Upper lobe of left lung (tissue), 6 donors: ENCODE data around the gene PAK6. TPM values are rescaled to one million over a fixed set of nuclear protein-coding genes. Genes with fewer than 3 reads are reported as not detected.

Source experiments
- ATAC-seq, 2 donors: fragments of 200-7000 bp; cut with Tn5 transposase; one replicate each; pipeline ENCODE4 v1.9.1; 2022; ENCODE audit warnings: mild to moderate bottlenecking in 2 of 2, moderate library complexity in 2 of 2; ENCODE audit not compliant: low FRiP score in 2 of 2
- DNase-seq, 2 donors: peaks; one replicate each; pipeline ENCODE4 v3.0.0-alpha.2; 2019 to 2020
- H3K27ac ChIP-seq, 4 donors: fragments of 200-600 bp; sonication (generic); one replicate each; pipeline ENCODE4 v1.5.1; 2016 to 2019
- H3K27me3 ChIP-seq, 4 donors: fragments of 200-600 bp; sonication (generic); one replicate each; pipeline ENCODE4 v1.5.1; 2017 to 2019
- H3K36me3 ChIP-seq, 4 donors: fragments of 200-600 bp; sonication (generic); one replicate each; pipeline ENCODE4 v1.5.1; 2016 to 2019
- H3K4me1 ChIP-seq, 4 donors: fragments of 200-600 bp; sonication (generic); one replicate each; pipeline ENCODE4 v1.5.1; 2018 to 2019
- H3K4me3 ChIP-seq, 4 donors: fragments of 200-600 bp; sonication (generic); one replicate each; pipeline ENCODE4 v1.5.1; 2017 to 2019; ENCODE audit warnings: mild to moderate bottlenecking in 2 of 4, moderate library complexity in 1 of 4
- H3K9me3 ChIP-seq, 4 donors: fragments of 200-600 bp; sonication (generic); one replicate each; pipeline ENCODE4 v1.5.1; 2018 to 2019
- EP300 ChIP-seq, 4 donors: sonication (generic); formaldehyde crosslinking; IDR thresholded peaks; one replicate each; pipeline ENCODE4 v1.5.1; 2017; ENCODE audit warnings: antibody characterized with exemption in 4 of 4, control low read depth in 2 of 4
- POLR2A ChIP-seq, 4 donors: fragments of 450-650 bp; IDR thresholded peaks; one replicate each; pipeline ENCODE4 v1.5.1; 2016 to 2017; ENCODE audit warnings: antibody characterized with exemption in 4 of 4, mild to moderate bottlenecking in 2 of 4
- POLR2AphosphoS5 ChIP-seq, 2 donors: sonication (generic); formaldehyde crosslinking; IDR thresholded peaks; one replicate each; pipeline ENCODE4 v1.5.1; 2017; ENCODE audit warnings: antibody characterized with exemption in 2 of 2
- WGBS, 2 donors: methylation state at CpG; one replicate each; pipeline ENCODE4 v1.1.5; 2017 to 2018; 5-methylcytosine and 5-hydroxymethylcytosine counted together
- total RNA-seq, 6 donors: library from RNA; depleted of rRNA in 4 of 6; stranded (reverse); fragments of >200 nt in 4 of 6; gene quantifications; one replicate each; pipeline versions ENCODE4 v1.1.0 to v1.2.1, GENCODE V29; 2016 to 2021
- TF ChIP-seq, protein P1 (sequence below), 6 experiments: fragments of 450-650 bp in 4 of 6; fragments of 200-600 bp in 2 of 6; sonication (generic) in 2 of 6; IDR thresholded peaks; one replicate each; pipeline ENCODE4 v1.5.1; 2016 to 2019; ENCODE audit warnings: antibody characterized with exemption in 6 of 6
- donor health status: DM: no; HTN: no; CAD: no; lungs with moderate emphysema.
- donor health status: DM: no; HTN: yes; CAD: no; lungs with severe emphysema.

Gene PAK6
- total RNA-seq, 6 donors from 2014 or later, result 4.5 to 23.4 (median 15.0) TPM

DNA sequence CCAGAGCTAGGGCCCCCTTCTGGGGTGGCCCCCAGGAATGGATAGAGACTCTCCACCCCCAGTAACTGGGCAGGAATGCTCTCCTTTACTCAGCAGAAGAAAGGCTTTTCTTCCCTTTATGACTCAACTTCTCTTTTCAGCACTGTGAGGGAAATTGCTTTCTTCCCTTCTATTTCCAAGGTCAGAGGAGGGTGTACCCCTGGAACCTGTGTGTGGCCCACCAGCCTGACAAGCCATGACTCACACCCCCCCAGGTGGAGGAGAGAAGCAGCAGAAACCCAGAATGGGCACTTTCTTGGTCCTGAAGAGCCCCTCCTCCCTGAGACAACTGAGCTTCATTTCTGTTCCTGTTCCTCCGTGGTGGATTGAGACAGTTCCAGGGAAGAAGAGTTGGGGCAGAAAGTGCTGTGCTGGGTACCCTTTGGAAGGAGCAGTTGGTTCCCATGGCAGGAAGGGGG lies 46.7 kb downstream of the PAK6 start:
- Histone ChIP-seq H3K27me3 (peaks cover 0 to 35% (median 25%) of the 10 kb centered on the region in 4 donors), H3K4me3 (no peak overlapping the region), H3K27ac (no peak overlapping the region), H3K4me1 (peaks cover 27 to 37% (median 35%) of the 10 kb centered on the region in 4 donors), H3K9me3 (no peaks in the 10 kb centered on the region), H3K36me3 (peaks cover 0 to 12% (median 3%) of the 10 kb centered on the region in 4 donors)
- ATAC-seq, result no peak
- 27 to 40% methylated on average over 1 of the region's 1 CpG for WGBS, 2 donors
- DNase-seq, result no peak
- TF ChIP-seq POLR2AphosphoS5 (IDR thresholded peaks at IDR 0.05), result no peak
- TF ChIP-seq EP300 (IDR thresholded peaks at IDR 0.05), result no peak
- no peak for TF ChIP-seq POLR2A (IDR thresholded peaks at IDR 0.05)
- TF ChIP-seq, protein P1, sequence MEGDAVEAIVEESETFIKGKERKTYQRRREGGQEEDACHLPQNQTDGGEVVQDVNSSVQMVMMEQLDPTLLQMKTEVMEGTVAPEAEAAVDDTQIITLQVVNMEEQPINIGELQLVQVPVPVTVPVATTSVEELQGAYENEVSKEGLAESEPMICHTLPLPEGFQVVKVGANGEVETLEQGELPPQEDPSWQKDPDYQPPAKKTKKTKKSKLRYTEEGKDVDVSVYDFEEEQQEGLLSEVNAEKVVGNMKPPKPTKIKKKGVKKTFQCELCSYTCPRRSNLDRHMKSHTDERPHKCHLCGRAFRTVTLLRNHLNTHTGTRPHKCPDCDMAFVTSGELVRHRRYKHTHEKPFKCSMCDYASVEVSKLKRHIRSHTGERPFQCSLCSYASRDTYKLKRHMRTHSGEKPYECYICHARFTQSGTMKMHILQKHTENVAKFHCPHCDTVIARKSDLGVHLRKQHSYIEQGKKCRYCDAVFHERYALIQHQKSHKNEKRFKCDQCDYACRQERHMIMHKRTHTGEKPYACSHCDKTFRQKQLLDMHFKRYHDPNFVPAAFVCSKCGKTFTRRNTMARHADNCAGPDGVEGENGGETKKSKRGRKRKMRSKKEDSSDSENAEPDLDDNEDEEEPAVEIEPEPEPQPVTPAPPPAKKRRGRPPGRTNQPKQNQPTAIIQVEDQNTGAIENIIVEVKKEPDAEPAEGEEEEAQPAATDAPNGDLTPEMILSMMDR (IDR thresholded peaks at IDR 0.05), result no peak

DNA sequence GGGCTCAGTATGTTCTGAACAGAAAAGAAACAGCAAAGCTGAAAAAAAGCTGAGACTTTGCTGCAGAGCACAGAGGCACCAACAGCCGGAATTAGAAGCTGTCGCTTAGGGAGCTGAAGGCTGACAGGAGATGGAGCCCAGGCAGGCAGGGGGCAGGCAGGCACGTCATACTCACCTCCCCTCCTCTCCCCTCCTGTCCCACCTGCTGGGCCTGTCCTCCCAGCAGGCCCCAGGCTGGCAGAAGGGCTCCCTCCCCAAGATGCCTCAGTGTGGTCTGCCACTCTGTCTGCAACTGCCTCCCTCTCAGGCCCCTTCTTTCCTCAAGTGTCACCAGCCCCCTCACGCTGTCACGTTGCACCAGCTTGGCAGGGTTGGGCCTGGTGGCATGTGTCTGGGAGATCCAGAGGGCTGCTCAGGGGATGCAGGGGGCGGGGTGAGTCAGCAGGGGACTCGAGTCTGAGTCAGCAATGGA lies 47.2 kb downstream of the PAK6 start:
- no peak overlapping the region for H3K27ac ChIP-seq
- peaks cover 0 to 30% (median 24%) of the 10 kb centered on the region in 4 donors for H3K27me3 ChIP-seq
- no peaks in the 10 kb centered on the region for H3K9me3 ChIP-seq
- H3K4me1 ChIP-seq, result peaks cover 29 to 41% (median 39%) of the 10 kb centered on the region in 4 donors
- ATAC-seq, result no peak
- WGBS, 2 donors, result 82 to 89% methylated on average over 6 to 7 of the region's 7 CpGs
- TF ChIP-seq EP300 (IDR thresholded peaks at IDR 0.05), result no peak
- TF ChIP-seq POLR2AphosphoS5 (IDR thresholded peaks at IDR 0.05), result no peak
- TF ChIP-seq, protein P1 (IDR thresholded peaks at IDR 0.05), result no peak
- no peak for TF ChIP-seq POLR2A (IDR thresholded peaks at IDR 0.05)
- H3K36me3 ChIP-seq, result peaks cover 0 to 14% (median 3%) of the 10 kb centered on the region in 4 donors
- DNase-seq, result no peak
- no peak overlapping the region for H3K4me3 ChIP-seq

DNA sequence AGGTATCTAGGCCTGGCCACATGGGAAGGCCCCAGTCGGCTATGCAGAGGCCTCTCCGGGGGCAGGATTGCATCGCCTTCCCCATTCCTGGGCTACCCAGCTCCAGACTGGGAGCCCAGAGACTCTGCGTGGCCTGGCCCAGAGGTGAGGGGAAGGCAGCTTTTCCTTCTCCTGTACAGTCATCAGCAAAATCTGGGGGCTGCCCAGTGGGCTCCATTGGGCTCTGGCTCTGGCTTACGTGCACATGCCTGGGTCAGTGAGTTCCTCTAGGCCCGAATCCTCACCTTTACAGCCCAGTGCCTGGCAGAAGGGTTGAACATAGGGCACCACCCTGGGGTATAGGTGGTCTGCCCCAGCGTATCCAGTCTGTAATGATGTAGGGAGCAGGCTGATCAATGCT lies 47.9 kb downstream of the PAK6 start:
- peaks cover 24 to 42% (median 40%) of the 10 kb centered on the region in 4 donors for H3K4me1 ChIP-seq
- peaks cover 0 to 23% (median 18%) of the 10 kb centered on the region in 4 donors for H3K27me3 ChIP-seq
- no peaks in the 10 kb centered on the region for H3K9me3 ChIP-seq
- H3K36me3 ChIP-seq, result peaks cover 0 to 18% (median 3%) of the 10 kb centered on the region in 4 donors
- 98 to 100% methylated on average over 3 to 5 of the region's 7 CpGs for WGBS, 2 donors
- TF ChIP-seq EP300 (IDR thresholded peaks at IDR 0.05) (no peak), POLR2A (IDR thresholded peaks at IDR 0.05) (no peak), POLR2AphosphoS5 (IDR thresholded peaks at IDR 0.05) (no peak)
- TF ChIP-seq, protein P1 (IDR thresholded peaks at IDR 0.05), result no peak
- no peak for ATAC-seq
- DNase-seq, result no peak
- H3K4me3 ChIP-seq, result no peak overlapping the region
- H3K27ac ChIP-seq, result no peak overlapping the region

DNA sequence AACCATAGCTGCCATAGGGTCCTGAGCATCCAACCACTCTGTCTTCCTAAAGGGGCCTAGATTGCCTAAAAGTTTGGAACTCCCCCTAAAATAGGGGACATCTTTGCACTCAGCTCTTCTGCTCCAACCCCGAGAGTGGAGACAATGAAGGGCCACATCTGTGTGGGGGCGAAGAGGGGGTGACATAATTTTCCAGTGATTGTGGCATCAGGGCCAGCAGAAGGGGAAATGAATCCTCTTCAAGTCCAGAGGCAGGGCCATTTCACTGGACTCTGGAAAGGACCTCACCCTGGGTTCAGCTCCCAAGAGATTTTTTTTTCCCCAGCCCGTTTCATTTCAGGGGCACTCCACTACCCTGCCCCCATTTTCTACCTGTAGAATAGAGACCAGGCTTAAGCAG lies 48.6 kb downstream of the PAK6 start:
- ATAC-seq, result no peak
- TF ChIP-seq POLR2AphosphoS5 (IDR thresholded peaks at IDR 0.05), result no peak
- TF ChIP-seq, protein P1 (IDR thresholded peaks at IDR 0.05), result no peak
- no peak for TF ChIP-seq POLR2A (IDR thresholded peaks at IDR 0.05)
- TF ChIP-seq EP300 (IDR thresholded peaks at IDR 0.05), result no peak

DNA sequence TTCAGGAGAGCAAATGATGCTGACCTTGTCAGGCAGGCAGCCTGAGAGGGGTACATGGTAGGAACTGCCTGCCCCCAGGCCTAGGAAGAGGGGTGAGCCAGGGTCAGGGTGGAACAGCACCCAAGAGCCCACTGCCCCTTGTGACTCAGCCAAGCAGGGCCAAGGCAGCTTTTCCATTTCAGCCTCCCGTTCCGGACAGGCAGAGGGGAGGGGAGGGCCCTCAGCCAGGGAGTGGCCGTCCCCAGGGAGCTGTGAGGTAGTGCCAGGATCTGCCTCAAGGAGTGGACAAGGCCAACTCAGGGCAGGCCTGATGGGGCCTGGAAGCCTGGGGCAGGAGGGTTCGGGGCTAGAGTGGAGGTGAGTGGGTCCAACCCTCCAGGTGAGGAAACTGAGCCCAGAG lies 49.1 kb downstream of the PAK6 start:
- H3K4me3 ChIP-seq, result no peak overlapping the region
- no peak overlapping the region for H3K27ac ChIP-seq
- DNase-seq (no peak), ATAC-seq (no peak)
- H3K27me3 ChIP-seq, result peaks cover 0 to 11% (median 9%) of the 10 kb centered on the region in 4 donors
- H3K36me3 ChIP-seq, result peaks cover 0 to 21% (median 3%) of the 10 kb centered on the region in 4 donors
- no peak for TF ChIP-seq EP300 (IDR thresholded peaks at IDR 0.05)
- WGBS, 2 donors, result 64 to 80% methylated on average over 1 to 4 of the region's 4 CpGs
- H3K4me1 ChIP-seq, result peaks cover 13 to 30% (median 29%) of the 10 kb centered on the region in 4 donors
- H3K9me3 ChIP-seq, result no peaks in the 10 kb centered on the region

More for the DNA sequence above, 48.6 kb downstream of the PAK6 start:
- Histone ChIP-seq H3K27ac (no peak overlapping the region), H3K27me3 (peaks cover 0 to 16% (median 12%) of the 10 kb centered on the region in 4 donors), H3K36me3 (peaks cover 0 to 21% (median 3%) of the 10 kb centered on the region in 4 donors), H3K4me1 (peaks cover 17 to 35% (median 34%) of the 10 kb centered on the region in 4 donors), H3K9me3 (no peaks in the 10 kb centered on the region), H3K4me3 (no peak overlapping the region)
- 85 to 95% methylated on average over 3 of the region's 3 CpGs for WGBS, 2 donors
- DNase-seq, result no peak
